NCI-H1417 (cell line): ENCODE measurements around the gene ZCCHC24.
A peak's percentile ranks its signal among the peaks of the same experiment; 100 is the strongest.

Source experiments
- DNase-seq, 3 experiments: peaks; one replicate each; lab custom pipeline; 2025; lab: John Stamatoyannopoulos, UW

ZCCHC24 gene

GRCh38 chr10:79431428-79431827 is 14.0 kb downstream of the ZCCHC24 start:
- no peak for DNase-seq

GRCh38 chr10:79430936-79431335 is 14.5 kb downstream of the ZCCHC24 start:
- no peak for DNase-seq

GRCh38 chr10:79430325-79430905 is 15.0 kb downstream of the ZCCHC24 start:
- no peak for DNase-seq

- DNase-seq = no peak
Observed at GRCh38 chr10:79429751-79430150, 15.7 kb downstream of the ZCCHC24 start.

GRCh38 chr10:79427965-79428364 is 17.5 kb downstream of the ZCCHC24 start:
- no peak for DNase-seq

GRCh38 chr10:79425074-79425532 is 20.3 kb downstream of the ZCCHC24 start:
- DNase-seq = no peak

- DNase-seq = peak; percentile 13 to 52 (median 38)
Observed at GRCh38 chr10:79424221-79425073, 21.0 kb downstream of the ZCCHC24 start.

GRCh38 chr10:79422178-79422892 is 23.1 kb downstream of the ZCCHC24 start:
- no peak for DNase-seq

- no peak for DNase-seq
Observed at GRCh38 chr10:79420974-79421688, 24.3 kb downstream of the ZCCHC24 start.

GRCh38 chr10:79418886-79419595 is 26.4 kb downstream of the ZCCHC24 start:
- no peak for DNase-seq

GRCh38 chr10:79418274-79418673 is 27.1 kb downstream of the ZCCHC24 start:
- no peak for DNase-seq

GRCh38 chr10:79417731-79418130 is 27.7 kb downstream of the ZCCHC24 start:
- DNase-seq = no peak

GRCh38 chr10:79417266-79417665 is 28.2 kb downstream of the ZCCHC24 start:
- DNase-seq = no peak

- DNase-seq = no peak
Observed at GRCh38 chr10:79416578-79417255, 28.7 kb downstream of the ZCCHC24 start.

- DNase-seq = no peak
Observed at GRCh38 chr10:79415736-79416577, 29.5 kb downstream of the ZCCHC24 start.

GRCh38 chr10:79414714-79415113 is 30.7 kb downstream of the ZCCHC24 start:
- DNase-seq = no peak

GRCh38 chr10:79413196-79413595 is 32.2 kb downstream of the ZCCHC24 start:
- DNase-seq = no peak

- no peak for DNase-seq
Observed at GRCh38 chr10:79412516-79412915, 32.9 kb downstream of the ZCCHC24 start.

GRCh38 chr10:79411546-79412495 is 33.6 kb downstream of the ZCCHC24 start:
- DNase-seq = no peak
